Skeletal muscle tissue (tissue), 5 donors: ENCODE data around the gene IQGAP1. TPM values are rescaled to one million over a fixed set of nuclear protein-coding genes. Genes with fewer than 3 reads are reported as not detected.
A peak's percentile ranks its signal among the peaks of the same experiment; 100 is the strongest.

ENCODE experiments used
- H3K27ac ChIP-seq: one replicate; pipeline ENCODE4 v1.7.0; 2013; ENCODE audit warnings: mild to moderate bottlenecking, low read depth, low read length, inconsistent platforms
- H3K27me3 ChIP-seq, 3 donors: one replicate each; pipeline ENCODE4 v1.7.0; 2013; ENCODE audit warnings: low read length in 3 of 3; ENCODE audit not compliant: control insufficient read depth in 3 of 3, insufficient read depth in 3 of 3
- H3K36me3 ChIP-seq, 3 donors: one replicate each; pipeline ENCODE4 v1.7.0; 2013; ENCODE audit warnings: low read length in 3 of 3; ENCODE audit not compliant: control insufficient read depth in 3 of 3, insufficient read depth in 3 of 3
- H3K4me1 ChIP-seq, 3 donors: one replicate each; pipeline ENCODE4 v1.7.0; 2013; ENCODE audit warnings: low read length in 3 of 3, mild to moderate bottlenecking in 3 of 3; ENCODE audit not compliant: control insufficient read depth in 3 of 3, insufficient read depth in 3 of 3
- H3K4me3 ChIP-seq, 3 donors: one replicate each; pipeline ENCODE4 v1.7.0; 2013; ENCODE audit warnings: low read length in 3 of 3
- H3K9ac ChIP-seq, 3 donors: one replicate each; pipeline ENCODE4 v1.7.0; 2013; ENCODE audit warnings: low read length in 3 of 3, mild to moderate bottlenecking in 3 of 3, moderate library complexity in 2 of 3, low read depth in 1 of 3
- H3K9me3 ChIP-seq, 3 donors: one replicate each; pipeline ENCODE4 v1.7.0; 2013; ENCODE audit warnings: low read length in 3 of 3; ENCODE audit not compliant: control insufficient read depth in 3 of 3
- small RNA-seq: library from RNA; depleted of rRNA; stranded (forward); fragments of <200 nt; gene quantifications from one replicate; pipeline ENCODE3, GENCODE V24; 2014
- total RNA-seq: library from RNA; depleted of rRNA; stranded (reverse); fragments of >200 nt; gene quantifications from one replicate; pipeline ENCODE4 v1.2.3, GENCODE V29; 2014
- donor health status: Osteomylitis.

The IQGAP1 gene
- total RNA-seq, 1 donor from 2014 or later: 104 TPM

DNA sequence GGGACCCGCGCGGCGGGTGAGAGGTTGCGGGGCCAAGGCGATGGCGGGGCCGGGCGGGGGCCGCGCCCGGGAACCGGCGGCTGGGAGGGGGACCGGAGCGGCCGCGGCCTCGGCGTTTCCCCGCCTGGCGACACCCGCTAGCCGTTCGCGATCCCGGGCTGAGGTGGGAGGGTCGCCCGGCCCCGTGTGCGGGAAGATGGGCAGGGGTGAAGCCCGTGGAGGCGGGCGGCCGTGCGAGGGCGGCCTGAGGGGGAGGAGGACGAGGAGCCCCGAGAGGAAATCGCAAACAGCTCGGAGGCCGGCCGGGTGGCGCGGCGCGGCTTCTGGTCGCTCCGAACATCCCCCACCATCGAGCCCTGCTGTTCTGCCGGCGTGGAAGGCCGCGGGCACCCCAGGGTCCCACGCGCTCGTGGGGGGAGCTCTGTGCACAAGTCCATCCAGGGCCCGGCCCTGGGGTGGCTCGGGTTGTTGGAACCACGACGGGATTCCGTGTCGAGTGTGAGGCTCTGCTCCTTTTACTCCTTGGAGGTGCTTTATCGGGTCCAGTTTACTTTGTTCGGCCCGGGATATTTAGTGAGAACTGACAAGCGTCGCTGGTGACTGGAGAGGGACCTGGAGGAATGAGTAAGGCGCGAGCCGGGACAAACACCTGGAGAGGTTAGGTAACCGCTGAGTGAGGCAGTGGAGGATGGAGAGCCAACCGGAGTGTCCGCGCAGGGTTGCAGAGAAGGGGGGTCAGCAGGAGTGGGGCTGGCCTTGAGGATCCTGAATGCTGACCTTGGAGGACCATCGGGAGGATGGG is 142.4 kb downstream of the IQGAP1 start:
- H3K4me3 ChIP-seq: peak overlapping the region; percentile 80 to 89 (median 86)
- H3K4me1 ChIP-seq: peaks cover 3 to 30% (median 22%) of the 10 kb centered on the region in 3 donors
- no peaks in the 10 kb centered on the region for H3K27me3 ChIP-seq
- peak overlapping the region; percentile 83 for H3K27ac ChIP-seq
- no peaks in the 10 kb centered on the region for H3K36me3 ChIP-seq
- H3K9ac ChIP-seq: peak overlapping the region; percentile 86 to 88 (median 87)
- H3K9me3 ChIP-seq: no peaks in the 10 kb centered on the region

DNA sequence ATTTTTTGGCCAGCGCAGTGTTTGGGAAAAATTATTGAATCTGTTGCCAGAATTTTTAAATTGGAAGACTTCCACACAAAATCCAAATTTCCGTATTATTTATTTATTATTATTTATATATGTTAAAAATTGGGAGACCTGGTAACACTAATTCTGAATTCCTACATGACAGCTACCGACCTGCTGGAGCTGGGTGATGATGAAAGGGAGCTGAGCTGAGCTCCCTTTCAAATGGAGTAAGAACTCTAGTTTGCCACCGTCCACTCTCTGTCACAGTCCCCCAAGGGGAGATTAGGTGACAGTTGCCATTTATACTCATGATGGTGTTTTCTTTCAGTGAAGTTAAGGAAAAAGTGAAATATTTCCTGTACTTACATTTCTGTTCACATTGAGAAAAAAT is 143.1 kb downstream of the IQGAP1 start:
- peaks cover 7 to 35% (median 26%) of the 10 kb centered on the region in 3 donors for H3K4me1 ChIP-seq
- H3K27ac ChIP-seq: no peak overlapping the region

DNA sequence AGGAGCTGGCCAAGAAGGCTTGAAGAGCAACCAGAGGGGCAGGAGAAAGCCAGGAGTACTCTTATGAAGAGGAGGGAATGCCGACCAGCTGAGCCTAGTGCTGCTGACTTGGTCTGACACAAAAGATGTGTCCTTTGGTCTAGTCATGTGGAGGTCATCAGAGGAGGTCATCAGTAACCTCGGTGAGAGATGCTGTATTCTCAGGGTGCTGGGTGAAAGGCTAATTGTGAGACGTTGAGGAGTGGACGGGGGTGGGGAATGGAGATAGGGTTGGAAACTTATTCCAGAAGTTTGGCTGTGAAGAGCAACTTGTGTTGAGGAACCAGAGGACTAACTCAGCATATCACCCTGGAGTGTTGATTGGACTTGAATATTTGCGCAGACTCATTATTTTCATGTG is 147.2 kb downstream of the IQGAP1 start:
- H3K4me3 ChIP-seq: no peak overlapping the region
- peaks cover 12 to 38% (median 33%) of the 10 kb centered on the region in 3 donors for H3K4me1 ChIP-seq
- no peaks in the 10 kb centered on the region for H3K36me3 ChIP-seq
- no peak overlapping the region for H3K27ac ChIP-seq
- no peak overlapping the region for H3K9ac ChIP-seq
- no peaks in the 10 kb centered on the region for H3K27me3 ChIP-seq
- H3K9me3 ChIP-seq: no peaks in the 10 kb centered on the region

More for the DNA sequence above, 143.1 kb downstream of the IQGAP1 start:
- H3K9ac ChIP-seq: peak overlapping the region in 2 of 3 donors; percentile 86 to 87
- H3K27me3 ChIP-seq: no peaks in the 10 kb centered on the region
- H3K4me3 ChIP-seq: peak overlapping the region; percentile 80 to 89 (median 86)
- H3K36me3 ChIP-seq: no peaks in the 10 kb centered on the region
- H3K9me3 ChIP-seq: no peaks in the 10 kb centered on the region

DNA sequence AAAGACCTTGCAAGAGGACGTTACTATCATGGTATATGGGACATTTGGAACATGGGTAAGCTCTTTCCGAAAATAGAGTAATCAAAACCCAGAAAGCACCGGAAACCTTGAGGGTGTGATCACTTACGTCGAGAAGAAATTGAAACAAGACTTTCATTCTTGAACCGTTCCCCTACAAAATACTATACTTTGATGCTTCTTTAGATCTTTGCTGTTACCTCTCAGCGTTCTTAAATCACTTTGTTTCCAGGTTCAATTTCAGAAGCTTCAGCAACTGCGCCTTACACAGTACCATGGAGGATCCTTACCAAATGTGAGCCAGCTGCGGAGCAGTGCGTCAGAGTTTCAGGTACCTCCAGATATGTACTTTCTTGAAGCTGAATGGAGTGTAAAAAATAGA is 151.7 kb downstream of the IQGAP1 start:
- Histone ChIP-seq H3K4me1 (peaks cover 8 to 17% (median 16%) of the 10 kb centered on the region in 3 donors), H3K9me3 (no peaks in the 10 kb centered on the region), H3K9ac (no peak overlapping the region), H3K36me3 (peaks cover 0 to 7% (median 2%) of the 10 kb centered on the region in 3 donors), H3K27ac (no peak overlapping the region), H3K4me3 (no peak overlapping the region), H3K27me3 (no peaks in the 10 kb centered on the region)

DNA sequence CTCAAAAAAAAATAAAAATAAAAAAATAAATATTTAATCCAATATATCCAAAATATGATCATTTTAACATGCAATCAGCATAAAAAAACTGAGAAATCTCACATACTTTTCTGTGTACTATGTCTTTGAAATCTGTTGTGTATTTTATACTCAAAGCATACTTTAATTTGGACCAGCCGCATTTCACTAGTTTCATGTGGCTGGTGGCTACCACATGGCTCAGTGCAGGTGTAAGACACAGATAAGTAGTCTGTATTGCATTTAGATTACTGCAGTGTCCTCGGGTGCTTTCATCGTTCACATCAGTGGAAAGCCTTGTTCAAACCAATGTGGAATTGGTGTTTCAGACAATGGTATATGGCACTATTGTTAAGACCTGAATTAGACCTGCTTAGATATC is 152.7 kb downstream of the IQGAP1 start:
- Histone ChIP-seq H3K27ac (no peak overlapping the region), H3K36me3 (peaks cover 0 to 7% (median 2%) of the 10 kb centered on the region in 3 donors), H3K9ac (no peak overlapping the region), H3K9me3 (no peaks in the 10 kb centered on the region), H3K27me3 (no peaks in the 10 kb centered on the region), H3K4me3 (no peak overlapping the region), H3K4me1 (peaks cover 8 to 14% (median 11%) of the 10 kb centered on the region in 3 donors)

DNA sequence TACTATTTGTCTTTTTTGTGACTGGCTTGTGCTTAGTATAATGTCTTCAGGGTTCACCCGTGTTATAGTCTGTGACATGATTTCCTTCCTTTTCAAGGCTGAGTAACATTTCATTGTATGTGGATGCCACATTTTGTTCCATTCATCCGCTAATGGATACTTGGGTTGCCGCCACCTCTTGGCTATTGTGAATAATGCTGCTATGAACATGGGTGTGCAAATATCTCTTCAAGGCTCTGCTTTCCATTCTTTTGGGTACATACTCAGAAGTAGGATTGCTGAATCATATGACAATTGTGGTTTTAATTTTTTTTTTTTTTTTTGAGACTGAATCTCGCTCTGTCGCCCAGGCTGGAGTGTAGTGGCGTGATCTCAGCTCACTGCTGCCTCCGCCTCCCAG is 157.1 kb downstream of the IQGAP1 start:
- Histone ChIP-seq H3K9ac (no peak overlapping the region), H3K9me3 (no peaks in the 10 kb centered on the region), H3K4me3 (no peak overlapping the region), H3K27ac (no peak overlapping the region), H3K36me3 (peaks cover 0 to 7% (median 2%) of the 10 kb centered on the region in 3 donors), H3K4me1 (peaks cover 0 to 3% (median 0%) of the 10 kb centered on the region in 3 donors), H3K27me3 (no peaks in the 10 kb centered on the region)

DNA sequence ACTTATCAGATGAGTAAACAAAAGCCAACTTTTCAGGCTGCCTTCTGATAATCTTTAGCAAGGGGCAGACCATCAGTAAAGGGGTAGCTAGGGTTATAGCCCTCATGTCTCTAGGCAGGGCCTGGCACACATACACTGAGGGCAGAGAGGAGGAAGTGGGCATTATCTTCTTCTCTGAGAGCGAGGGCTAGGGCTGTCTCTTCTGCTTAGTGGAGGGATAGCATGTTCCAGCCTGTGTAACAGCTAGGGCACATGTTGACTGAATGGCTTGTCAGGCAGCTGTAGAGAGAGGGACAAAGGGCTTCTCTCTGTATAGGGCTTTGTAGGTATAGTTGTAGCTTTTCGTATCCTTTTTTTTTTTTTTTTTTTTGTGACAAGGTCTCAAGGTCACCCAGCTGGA is 159.5 kb downstream of the IQGAP1 start:
- Histone ChIP-seq H3K36me3 (peaks cover 0 to 2% (median 0%) of the 10 kb centered on the region in 3 donors), H3K4me3 (no peak overlapping the region), H3K9me3 (no peaks in the 10 kb centered on the region), H3K9ac (no peak overlapping the region), H3K4me1 (peaks cover 10 to 12% (median 12%) of the 10 kb centered on the region in 3 donors), H3K27me3 (no peaks in the 10 kb centered on the region), H3K27ac (no peak overlapping the region)

DNA sequence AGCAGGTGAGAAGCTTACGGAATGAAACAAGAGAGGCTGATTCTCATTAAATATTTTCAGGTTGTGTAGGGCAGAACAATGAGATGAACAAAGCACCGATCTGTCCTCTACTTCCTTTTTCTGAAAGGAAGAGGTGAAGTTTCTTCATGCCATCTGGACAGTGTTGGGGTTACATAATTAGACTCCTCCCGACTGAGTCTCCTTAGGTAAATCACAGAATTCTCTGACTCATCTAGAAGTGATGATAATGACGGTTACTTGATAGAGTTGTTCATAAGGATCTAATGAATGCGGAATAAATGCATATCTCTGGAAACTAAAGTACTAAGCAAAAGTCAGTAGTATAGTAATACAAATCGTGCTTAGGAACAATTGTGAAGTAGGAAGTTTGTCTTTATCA is 162.9 kb downstream of the IQGAP1 start:
- Histone ChIP-seq H3K4me1 (peaks cover 21 to 29% (median 27%) of the 10 kb centered on the region in 3 donors), H3K9ac (no peak overlapping the region), H3K36me3 (no peaks in the 10 kb centered on the region), H3K27ac (no peak overlapping the region), H3K9me3 (no peaks in the 10 kb centered on the region), H3K4me3 (no peak overlapping the region), H3K27me3 (no peaks in the 10 kb centered on the region)

Small RNA genes within 50 kb of the gene (small RNA-seq; reads per million reads assigned to genes)
- not detected for gene NDUFA3P4

Other genes starting within 250 kb of the IQGAP1 start
- gene SEMA4B, start 186.9 kb upstream of the IQGAP1 start, total RNA-seq: 7.8 TPM
- gene CIB1, start 154.3 kb upstream of the IQGAP1 start, total RNA-seq: 7.8 TPM
- gene GDPGP1, start 154.0 kb upstream of the IQGAP1 start, total RNA-seq: 3.1 TPM
- not detected for gene TTLL13, start 138.7 kb upstream of the IQGAP1 start, total RNA-seq
- 67.3 TPM for gene NGRN, start 122.6 kb upstream of the IQGAP1 start, total RNA-seq
- 2.1 TPM for gene ZNF774, start 36.0 kb upstream of the IQGAP1 start, total RNA-seq
- 23.0 TPM for gene CRTC3, start 141.7 kb downstream of the IQGAP1 start, total RNA-seq